ENCODE data around the gene FRMD7.

Gene FRMD7

GRCh38 chrX:132068405-132068804 is 59.4 kb downstream of the FRMD7 start:
- Histone ChIP-seq H3K9me2 (replicated peaks; ENCODE audit: low read depth, low read length) (no peaks in the 10 kb centered on the region), H3F3A (ENCODE audit: low read depth) (no peaks in the 10 kb centered on the region), H3K79me2 (ENCODE audit: insufficient read depth, low read length) (no peaks in the 10 kb centered on the region), H3K9me3 (ENCODE audit: insufficient read depth, low read depth, low read length) (no peaks in the 10 kb centered on the region), H2AFZ (ENCODE audit: low read length) (no peak overlapping the region), H3K27me3 (ENCODE audit: insufficient read depth, low read length, poor library complexity, severe bottlenecking) (no peaks in the 10 kb centered on the region), H3K36me3 (ENCODE audit: insufficient read depth, low read length) (peaks cover 50% of the 10 kb centered on the region; the same call in 1 of the 2 replicates), H3K4me3 (ENCODE audit: low read length, poor library complexity, severe bottlenecking) (no peak overlapping the region), H4K20me1 (ENCODE audit: insufficient read depth, low read length, poor library complexity, severe bottlenecking) (no peaks in the 10 kb centered on the region), H3K4me2 (ENCODE audit: low read depth, low read length, poor library complexity, severe bottlenecking) (no peak overlapping the region), H3K9ac (ENCODE audit: low read depth, low read length, poor library complexity, severe bottlenecking) (no peak overlapping the region), H3K4me1 (ENCODE audit: insufficient read depth, low read length, poor library complexity, severe bottlenecking) (no peaks in the 10 kb centered on the region)
- no peak for TF ChIP-seq CTCF (conservative IDR thresholded peaks at IDR 0.05; ENCODE audit: low read length)
- no peak for TF ChIP-seq EZH2phosphoT487 (IDR thresholded peaks at IDR 0.05; ENCODE audit: borderline replicate concordance)

- TF ChIP-seq EZH2phosphoT487 (IDR thresholded peaks at IDR 0.05; ENCODE audit: borderline replicate concordance) (no peak), CTCF (conservative IDR thresholded peaks at IDR 0.05; ENCODE audit: low read length) (no peak)
- Histone ChIP-seq H3K36me3 (ENCODE audit: insufficient read depth, low read length) (peaks cover 30% of the 10 kb centered on the region; the same call in 1 of the 2 replicates), H3K9me2 (replicated peaks; ENCODE audit: low read depth, low read length) (no peaks in the 10 kb centered on the region), H3K4me3 (ENCODE audit: low read length, poor library complexity, severe bottlenecking) (no peak overlapping the region), H3K4me1 (ENCODE audit: insufficient read depth, low read length, poor library complexity, severe bottlenecking) (no peaks in the 10 kb centered on the region), H3K27me3 (ENCODE audit: insufficient read depth, low read length, poor library complexity, severe bottlenecking) (no peaks in the 10 kb centered on the region), H4K20me1 (ENCODE audit: insufficient read depth, low read length, poor library complexity, severe bottlenecking) (peaks cover 11% of the 10 kb centered on the region), H3K79me2 (ENCODE audit: insufficient read depth, low read length) (peaks cover 19% of the 10 kb centered on the region), H3K9ac (ENCODE audit: low read depth, low read length, poor library complexity, severe bottlenecking) (no peak overlapping the region), H3K4me2 (ENCODE audit: low read depth, low read length, poor library complexity, severe bottlenecking) (no peak overlapping the region), H2AFZ (ENCODE audit: low read length) (no peak overlapping the region), H3K9me3 (ENCODE audit: insufficient read depth, low read depth, low read length) (no peaks in the 10 kb centered on the region), H3F3A (ENCODE audit: low read depth) (no peaks in the 10 kb centered on the region)
Observed at GRCh38 chrX:132063862-132064261, 64.0 kb downstream of the FRMD7 start.

GRCh38 chrX:132063334-132063733 is 64.5 kb downstream of the FRMD7 start:
- peaks cover 24% of the 10 kb centered on the region; the same call in 1 of the 2 replicates for H3K36me3 ChIP-seq (ENCODE audit: insufficient read depth, low read length)
- H3K79me2 ChIP-seq (ENCODE audit: insufficient read depth, low read length), result peaks cover 19% of the 10 kb centered on the region
- H3K27me3 ChIP-seq (ENCODE audit: insufficient read depth, low read length, poor library complexity, severe bottlenecking), result no peaks in the 10 kb centered on the region
- no peaks in the 10 kb centered on the region for H3K9me3 ChIP-seq (ENCODE audit: insufficient read depth, low read depth, low read length)
- no peak overlapping the region for H3K9ac ChIP-seq (ENCODE audit: low read depth, low read length, poor library complexity, severe bottlenecking)
- TF ChIP-seq EZH2phosphoT487 (IDR thresholded peaks at IDR 0.05; ENCODE audit: borderline replicate concordance) (no peak), CTCF (conservative IDR thresholded peaks at IDR 0.05; ENCODE audit: low read length) (no peak)
- H3K4me3 ChIP-seq (ENCODE audit: low read length, poor library complexity, severe bottlenecking), result no peak overlapping the region
- H3F3A ChIP-seq (ENCODE audit: low read depth), result no peaks in the 10 kb centered on the region
- H3K9me2 ChIP-seq (replicated peaks; ENCODE audit: low read depth, low read length), result no peaks in the 10 kb centered on the region
- H3K4me2 ChIP-seq (ENCODE audit: low read depth, low read length, poor library complexity, severe bottlenecking), result no peak overlapping the region
- peaks cover 15% of the 10 kb centered on the region for H4K20me1 ChIP-seq (ENCODE audit: insufficient read depth, low read length, poor library complexity, severe bottlenecking)
- H3K4me1 ChIP-seq (ENCODE audit: insufficient read depth, low read length, poor library complexity, severe bottlenecking), result no peaks in the 10 kb centered on the region
- H2AFZ ChIP-seq (ENCODE audit: low read length), result no peak overlapping the region
